ENCODE results near the gene LYPD6B.

DNA sequence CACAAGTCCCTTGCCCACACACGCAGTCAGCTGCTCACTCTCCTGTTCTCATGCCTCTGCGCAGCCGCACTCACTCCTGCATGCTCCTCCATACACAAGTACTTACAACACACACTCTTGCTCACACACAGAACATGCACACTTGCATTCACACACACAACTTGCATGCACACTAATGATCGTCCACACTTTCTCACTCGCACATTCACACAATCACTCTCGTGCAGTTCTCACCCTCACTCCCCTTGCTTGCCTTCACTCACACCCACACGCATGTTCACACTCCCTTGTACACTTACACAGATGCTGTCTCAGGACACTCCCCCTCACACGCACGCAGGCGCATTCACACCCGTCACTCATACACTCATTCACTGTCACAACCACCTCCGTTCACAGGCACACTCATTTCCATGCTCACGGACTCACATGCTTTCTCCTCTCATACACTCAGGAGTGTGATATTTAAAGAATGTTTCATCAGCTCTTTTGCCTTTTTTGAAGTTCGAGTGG, 36.1 kb upstream of the LYPD6B start:
- TF ChIP-seq KAT2A (conservative IDR thresholded peaks at IDR 0.05; ENCODE audit: control insufficient read depth, low read depth, low read length) (no peak), CTCF (IDR thresholded peaks at IDR 0.05 in 2 of 3, conservative IDR thresholded peaks at IDR 0.05 in 1 of 3; ENCODE audit: control insufficient read depth in 2 of 3, extremely low read depth in 1 of 3, insufficient read depth in 1 of 3, low read depth in 3 of 3, low read length in 3 of 3) (no peak), CBFB (IDR thresholded peaks at IDR 0.05; ENCODE audit: low read depth) (no peak), NFYB (IDR thresholded peaks at IDR 0.05; ENCODE audit: insufficient read depth, low read depth, low read length) (no peak), ETV6 (conservative IDR thresholded peaks at IDR 0.05 in 1 of 2, IDR thresholded peaks at IDR 0.05 in 1 of 2; ENCODE audit: borderline replicate concordance in 1 of 2, low read depth in 1 of 2) (no peak)
